ENCODE measurements around the gene C1QTNF12.

GRCh38 chr1:1274299-1274930, 27.9 kb upstream of the C1QTNF12 start:
- TF ChIP-seq ZNF274 (IDR thresholded peaks at IDR 0.05; ENCODE audit: low read depth, low read length): no peak
- TF ChIP-seq SUZ12 (IDR thresholded peaks at IDR 0.05; ENCODE audit: extremely low read depth, insufficient read depth, insufficient read length): no peak
- TF ChIP-seq YY1 (IDR thresholded peaks at IDR 0.05; ENCODE audit: insufficient read depth, insufficient read length): no peak
